Suprapubic skin (tissue), 4 donors: ENCODE results near the gene RRP1. TPM values are rescaled to one million over a fixed set of nuclear protein-coding genes. Genes with fewer than 3 reads are reported as not detected.

Experiments
- DNase-seq, 2 donors: peaks; one replicate each; pipeline ENCODE4 v3.0.0-alpha.2; 2019; ENCODE audit warnings: low spot score in 2 of 2
- H3K27ac ChIP-seq: fragments of 200-600 bp; sonication (generic); one replicate; pipeline ENCODE4 v1.5.1; 2019
- H3K27me3 ChIP-seq: fragments of 200-600 bp; sonication (generic); one replicate; pipeline ENCODE4 v1.5.1; 2019
- H3K36me3 ChIP-seq: fragments of 200-600 bp; sonication (generic); one replicate; pipeline ENCODE4 v1.5.1; 2019
- H3K4me1 ChIP-seq: fragments of 200-600 bp; sonication (generic); one replicate; pipeline ENCODE4 v1.5.1; 2019
- H3K4me3 ChIP-seq: fragments of 200-600 bp; sonication (generic); one replicate; pipeline ENCODE4 v1.5.1; 2019; ENCODE audit warnings: mild to moderate bottlenecking
- H3K9me3 ChIP-seq: fragments of 200-600 bp; sonication (generic); one replicate; pipeline ENCODE4 v1.5.1; 2019
- EP300 ChIP-seq: sonication (generic); formaldehyde crosslinking; IDR thresholded peaks from one replicate; pipeline ENCODE4 v1.6.1; 2017; ENCODE audit warnings: antibody characterized with exemption
- POLR2A ChIP-seq, 2 donors: fragments of 450-650 bp; IDR thresholded peaks; one replicate each; pipeline ENCODE4 v1.6.1; 2017; ENCODE audit warnings: antibody characterized with exemption in 2 of 2, mild to moderate bottlenecking in 2 of 2, moderate library complexity in 2 of 2
- POLR2AphosphoS5 ChIP-seq, 3 donors: sonication (generic); formaldehyde crosslinking; IDR thresholded peaks; one replicate each; pipeline ENCODE4 v1.6.1; 2017; ENCODE audit warnings: antibody characterized with exemption in 3 of 3
- WGBS: methylation state at CpG from one replicate; pipeline ENCODE4 v1.1.5; 2018; 5-methylcytosine and 5-hydroxymethylcytosine counted together
- total RNA-seq, 4 donors: library from RNA; depleted of rRNA; stranded (reverse); fragments of >200 nt; gene quantifications; one replicate each; pipeline ENCODE4 v1.1.0, GENCODE V29; 2016
- TF ChIP-seq, protein P1 (sequence below), 2 donors: fragments of 200-600 bp in 1 of 2; fragments of 450-650 bp in 1 of 2; sonication (generic) in 1 of 2; IDR thresholded peaks; one replicate each; pipeline ENCODE4 v1.5.1; 2016 to 2019; ENCODE audit warnings: antibody characterized with exemption in 2 of 2, mild to moderate bottlenecking in 1 of 2, moderate library complexity in 1 of 2

RRP1 gene
- total RNA-seq, 4 donors from 2014 or later: 22.5 to 34.6 (median 28.4) TPM

DNA sequence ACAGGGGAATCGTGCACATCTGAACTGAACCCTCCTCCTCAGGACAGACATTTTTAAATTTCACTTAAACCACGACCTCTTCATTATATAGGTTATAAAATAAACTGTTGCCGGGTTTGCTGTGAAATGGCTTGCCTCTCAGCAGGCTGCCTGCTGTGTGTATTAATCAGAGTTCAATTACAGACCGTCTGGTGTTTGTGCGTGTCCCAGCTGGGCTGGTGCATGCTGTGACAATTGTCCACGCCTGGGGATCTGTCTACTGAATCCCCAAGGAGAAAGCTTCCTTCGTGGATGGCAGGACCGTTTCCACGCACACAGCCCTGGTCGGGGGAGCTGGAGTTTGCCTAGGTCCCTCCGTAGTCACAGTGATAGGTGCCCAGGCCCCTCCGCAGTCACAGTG, 62.2 kb downstream of the RRP1 start:
- 74% methylated on average over 6 of the region's 12 CpGs for WGBS
- Histone ChIP-seq H3K27me3 (no peaks in the 10 kb centered on the region), H3K4me1 (peaks cover 6% of the 10 kb centered on the region), H3K27ac (no peak overlapping the region), H3K4me3 (no peak overlapping the region), H3K36me3 (no peaks in the 10 kb centered on the region), H3K9me3 (no peaks in the 10 kb centered on the region)
- TF ChIP-seq EP300: no peak
- TF ChIP-seq POLR2AphosphoS5 (IDR thresholded peaks at IDR 0.05): no peak
- no peak for TF ChIP-seq POLR2A (IDR thresholded peaks at IDR 0.05)
- TF ChIP-seq, protein P1, sequence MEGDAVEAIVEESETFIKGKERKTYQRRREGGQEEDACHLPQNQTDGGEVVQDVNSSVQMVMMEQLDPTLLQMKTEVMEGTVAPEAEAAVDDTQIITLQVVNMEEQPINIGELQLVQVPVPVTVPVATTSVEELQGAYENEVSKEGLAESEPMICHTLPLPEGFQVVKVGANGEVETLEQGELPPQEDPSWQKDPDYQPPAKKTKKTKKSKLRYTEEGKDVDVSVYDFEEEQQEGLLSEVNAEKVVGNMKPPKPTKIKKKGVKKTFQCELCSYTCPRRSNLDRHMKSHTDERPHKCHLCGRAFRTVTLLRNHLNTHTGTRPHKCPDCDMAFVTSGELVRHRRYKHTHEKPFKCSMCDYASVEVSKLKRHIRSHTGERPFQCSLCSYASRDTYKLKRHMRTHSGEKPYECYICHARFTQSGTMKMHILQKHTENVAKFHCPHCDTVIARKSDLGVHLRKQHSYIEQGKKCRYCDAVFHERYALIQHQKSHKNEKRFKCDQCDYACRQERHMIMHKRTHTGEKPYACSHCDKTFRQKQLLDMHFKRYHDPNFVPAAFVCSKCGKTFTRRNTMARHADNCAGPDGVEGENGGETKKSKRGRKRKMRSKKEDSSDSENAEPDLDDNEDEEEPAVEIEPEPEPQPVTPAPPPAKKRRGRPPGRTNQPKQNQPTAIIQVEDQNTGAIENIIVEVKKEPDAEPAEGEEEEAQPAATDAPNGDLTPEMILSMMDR (IDR thresholded peaks at IDR 0.05): no peak
- DNase-seq: no peak

DNA sequence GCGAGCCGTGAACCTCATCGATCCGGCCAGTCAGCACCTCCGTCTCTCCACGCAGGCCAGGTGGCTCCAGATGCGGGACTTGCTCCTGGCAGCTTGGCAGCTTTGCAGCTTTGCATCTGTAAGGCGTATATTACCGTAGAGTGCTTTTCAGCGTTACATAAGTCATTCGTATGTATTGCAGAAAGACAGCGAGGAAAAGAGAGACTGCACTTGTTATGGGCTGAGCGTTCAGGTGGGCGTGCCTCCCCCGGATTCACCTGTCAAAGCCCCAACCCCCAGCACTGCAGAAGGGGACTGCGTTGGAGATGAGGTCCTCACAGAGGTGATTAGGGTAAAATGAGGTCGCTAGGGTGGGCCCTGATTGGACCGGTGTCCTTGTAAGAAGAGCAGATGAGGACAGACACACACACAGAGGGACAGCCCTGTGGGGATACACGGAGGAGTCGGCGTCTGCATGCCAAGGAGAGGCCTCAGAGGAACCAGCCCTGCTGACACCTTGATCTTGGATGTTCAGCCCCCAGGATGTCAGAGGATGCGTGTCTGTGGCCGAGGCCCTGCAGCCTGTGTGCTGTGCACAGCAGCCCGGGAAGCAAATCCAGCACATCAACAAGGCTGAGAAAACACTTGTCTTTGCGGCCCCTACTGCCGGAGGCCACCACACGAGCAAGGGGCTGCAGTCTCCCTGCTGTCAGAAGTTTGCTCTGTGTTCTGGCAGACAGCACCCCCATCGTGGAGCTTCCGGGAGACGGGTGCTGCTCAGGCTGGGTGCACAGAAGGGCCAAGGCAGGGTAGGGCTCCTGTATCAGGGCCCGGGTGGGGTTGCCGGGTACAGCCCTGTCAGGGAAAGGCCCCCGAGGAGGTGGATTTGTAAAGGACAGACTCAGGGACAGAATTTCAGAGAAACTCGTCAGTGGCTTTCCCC, 64.7 kb downstream of the RRP1 start:
- Histone ChIP-seq H3K27me3 (no peaks in the 10 kb centered on the region), H3K9me3 (no peaks in the 10 kb centered on the region), H3K27ac (no peak overlapping the region), H3K4me1 (peaks cover 6% of the 10 kb centered on the region), H3K36me3 (no peaks in the 10 kb centered on the region), H3K4me3 (no peak overlapping the region)
- no peak for TF ChIP-seq EP300
- TF ChIP-seq POLR2AphosphoS5 (IDR thresholded peaks at IDR 0.05): no peak
- TF ChIP-seq, protein P1 (IDR thresholded peaks at IDR 0.05): no peak
- 74% methylated on average over 27 of the region's 34 CpGs for WGBS
- DNase-seq: no peak

Other genes starting within 250 kb of the RRP1 start
- 1 to 10 TPM in 1 of 4 donors, under 1 TPM in 2, not detected in 1; 0.57 to 1.6 (median 0.59) TPM for gene HSF2BP, start 130.1 kb upstream of the RRP1 start, total RNA-seq
- 10 to 100 TPM; 19.1 to 25.1 (median 23.3) TPM for gene RRP1B, start 130.0 kb upstream of the RRP1 start, total RNA-seq
- gene PDXK, start 70.4 kb upstream of the RRP1 start, total RNA-seq: 10 to 100 TPM; 45.0 to 66.0 (median 57.4) TPM
- 10 to 100 TPM; 17.5 to 39.9 (median 27.9) TPM for gene CSTB, start 13.3 kb upstream of the RRP1 start, total RNA-seq
- gene AGPAT3, start 75.6 kb downstream of the RRP1 start, total RNA-seq: 10 to 100 TPM; 61.0 to 77.9 (median 69.4) TPM
- gene TRAPPC10, start 222.7 kb downstream of the RRP1 start, total RNA-seq: 10 to 100 TPM; 31.0 to 51.8 (median 43.0) TPM